GM18508 (cell line): ENCODE results near the gene GPR137B.

Experiments used
- ATAC-seq: cut with Tn5 transposase; IDR thresholded peaks from one replicate; pipeline ENCODE4 v1.9.1; 2021; ENCODE audit warnings: moderate number of reproducible peaks; ENCODE audit not compliant: insufficient read depth, unreplicated experiment

GPR137B gene

GRCh38 chr1:236141447-236142252 is 689 bp upstream of the GPR137B start:
- ATAC-seq: no peak

GRCh38 chr1:236143104-236143948 is 987 bp downstream of the GPR137B start:
- no peak for ATAC-seq

DNA sequence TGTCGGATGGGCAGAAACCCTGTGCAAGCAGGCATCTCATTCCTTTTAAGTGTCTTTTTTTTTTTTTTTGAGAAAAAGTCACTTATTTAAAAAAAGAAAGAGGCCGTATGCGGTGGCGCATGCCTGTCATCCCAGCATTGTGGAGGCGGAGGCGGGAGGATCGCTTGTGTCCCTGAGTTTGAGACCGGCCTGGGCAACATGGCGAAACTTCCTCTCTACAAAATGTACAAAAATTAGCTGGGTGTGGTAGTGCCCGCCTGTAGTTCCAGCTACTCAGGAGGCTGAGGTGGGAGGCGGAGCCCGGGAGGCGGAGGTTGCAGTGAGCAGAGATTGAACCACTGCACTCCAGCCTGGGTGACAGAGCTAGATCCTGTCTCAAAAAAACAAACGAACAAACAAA is 1.7 kb downstream of the GPR137B start:
- no peak for ATAC-seq

DNA sequence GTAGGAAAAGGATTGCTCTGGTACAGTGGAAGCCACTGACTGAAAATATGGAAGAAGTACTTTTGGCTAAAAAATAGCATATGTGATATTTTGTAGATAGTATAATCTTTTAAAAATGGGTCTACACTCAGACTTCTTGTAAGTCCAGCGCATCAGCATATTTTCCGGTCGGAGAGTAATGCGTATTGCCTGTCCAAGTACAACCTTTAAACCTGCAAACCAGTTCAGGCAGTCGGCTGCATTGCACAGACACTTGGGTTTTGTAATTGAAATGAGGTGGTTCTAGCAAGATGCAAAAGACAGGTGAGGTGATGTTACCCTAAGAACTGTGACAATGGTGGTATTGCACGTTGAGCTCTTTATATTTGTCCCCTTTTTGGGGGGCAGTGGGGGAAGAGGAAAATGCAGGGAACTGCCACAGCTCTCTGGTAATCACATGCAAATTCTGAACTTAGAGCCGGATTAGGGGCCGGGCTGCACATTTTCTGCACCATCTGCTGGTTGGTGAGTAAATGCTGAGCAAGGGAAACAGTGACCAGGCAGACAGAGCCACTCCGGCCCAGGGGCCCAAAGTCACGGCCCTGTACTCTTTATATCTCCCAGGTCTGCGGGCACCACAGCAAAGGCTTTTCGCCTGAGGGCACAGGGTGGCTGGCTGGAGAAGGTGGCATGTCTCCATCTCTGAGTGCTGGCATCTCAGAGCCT is 2.3 kb downstream of the GPR137B start:
- no peak for ATAC-seq

- ATAC-seq: no peak
Observed at GRCh38 chr1:236147068-236147467, 4.7 kb downstream of the GPR137B start.

DNA sequence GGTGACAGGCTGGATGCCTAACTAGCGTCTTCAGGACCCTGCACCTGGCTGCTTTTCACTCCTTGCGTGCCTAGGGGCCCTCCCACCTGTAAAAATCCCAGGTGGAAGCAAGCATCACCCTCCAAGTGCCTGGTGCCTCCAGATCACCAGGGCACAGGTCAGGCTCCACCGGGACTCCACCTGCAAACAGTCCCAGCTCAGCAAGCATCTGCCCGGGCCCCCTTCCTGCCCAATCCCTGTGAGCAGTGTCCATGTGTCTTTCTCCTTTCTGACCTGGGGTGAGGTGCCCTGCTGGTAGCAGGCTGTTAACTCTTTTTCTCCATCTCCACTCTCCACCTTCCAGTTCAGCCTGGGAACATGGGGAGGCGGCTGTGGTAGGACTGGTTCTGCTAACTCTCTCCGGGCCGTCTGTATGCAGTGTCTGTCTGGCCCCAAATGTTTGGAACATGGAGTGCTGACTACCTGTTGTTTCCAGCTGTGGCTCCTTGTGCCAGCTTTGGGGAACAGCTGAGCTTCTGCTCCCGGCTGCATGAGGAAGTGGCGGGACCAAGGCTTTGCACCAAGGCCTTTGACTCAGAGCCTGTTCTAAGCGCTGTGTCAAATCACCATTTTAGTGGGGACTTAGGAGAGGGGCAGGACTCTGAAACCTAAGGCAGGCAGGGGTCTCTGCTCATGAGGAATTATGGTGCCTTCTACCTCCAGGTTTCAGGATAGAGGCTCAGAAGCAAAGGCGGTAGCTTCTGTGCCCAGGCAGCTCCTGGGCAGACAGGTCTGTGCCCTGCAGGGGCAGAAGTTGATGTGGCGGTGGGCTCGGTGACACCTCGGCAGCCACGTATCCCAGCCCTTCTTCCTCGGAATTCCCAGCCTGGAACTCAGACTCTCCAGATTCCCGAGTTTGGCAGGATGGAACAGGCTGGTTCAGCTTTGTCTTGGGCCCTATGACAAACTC is 5.5 kb downstream of the GPR137B start:
- ATAC-seq: no peak

DNA sequence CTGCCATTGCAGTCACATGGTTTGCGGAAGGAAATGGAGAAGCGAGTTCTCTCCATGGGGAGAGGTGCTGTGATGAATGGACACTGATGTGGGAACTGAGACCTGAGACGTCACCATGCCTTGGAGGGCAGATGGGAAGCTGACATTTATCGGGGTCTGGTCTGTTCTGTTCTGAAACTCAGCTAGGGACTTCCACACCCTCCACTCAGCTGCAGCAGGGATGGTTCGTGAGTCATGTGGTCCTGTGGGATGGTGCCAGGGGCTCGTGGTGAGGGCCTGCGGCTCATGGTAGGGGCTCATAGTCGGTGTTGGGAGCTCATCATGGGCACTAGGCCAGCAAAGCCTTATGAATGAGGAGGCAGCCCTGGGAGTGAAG is 6.1 kb downstream of the GPR137B start:
- no peak for ATAC-seq

- ATAC-seq: no peak
Observed at GRCh38 chr1:236149003-236149595, 6.8 kb downstream of the GPR137B start.

DNA sequence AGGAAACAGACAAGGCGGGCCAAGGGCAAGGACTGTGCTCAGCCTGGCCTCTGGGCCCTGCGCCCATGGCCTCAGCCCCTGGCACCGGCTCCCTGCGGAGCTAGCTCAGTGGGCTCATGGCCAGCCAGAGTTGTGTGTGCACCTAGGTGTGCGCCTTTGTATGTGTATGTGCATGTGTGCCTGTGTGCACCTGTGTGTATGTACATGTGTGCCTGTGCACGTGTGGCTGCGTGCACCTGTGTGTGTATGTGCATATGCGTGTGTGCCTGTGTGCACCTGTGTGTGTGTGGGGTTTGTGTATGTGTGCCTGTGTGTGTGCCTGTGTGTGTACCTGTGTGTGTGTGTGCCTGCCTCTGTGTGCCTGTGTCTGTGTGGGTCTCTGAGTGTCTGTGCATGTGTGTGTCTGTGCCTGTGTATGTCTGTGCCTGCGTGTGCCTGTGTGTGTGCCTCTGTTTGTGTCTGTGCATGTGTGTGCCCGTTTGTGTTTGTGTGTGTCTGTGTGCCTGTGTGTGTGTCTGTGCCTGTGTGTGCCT is 7.4 kb downstream of the GPR137B start:
- ATAC-seq: no peak

DNA sequence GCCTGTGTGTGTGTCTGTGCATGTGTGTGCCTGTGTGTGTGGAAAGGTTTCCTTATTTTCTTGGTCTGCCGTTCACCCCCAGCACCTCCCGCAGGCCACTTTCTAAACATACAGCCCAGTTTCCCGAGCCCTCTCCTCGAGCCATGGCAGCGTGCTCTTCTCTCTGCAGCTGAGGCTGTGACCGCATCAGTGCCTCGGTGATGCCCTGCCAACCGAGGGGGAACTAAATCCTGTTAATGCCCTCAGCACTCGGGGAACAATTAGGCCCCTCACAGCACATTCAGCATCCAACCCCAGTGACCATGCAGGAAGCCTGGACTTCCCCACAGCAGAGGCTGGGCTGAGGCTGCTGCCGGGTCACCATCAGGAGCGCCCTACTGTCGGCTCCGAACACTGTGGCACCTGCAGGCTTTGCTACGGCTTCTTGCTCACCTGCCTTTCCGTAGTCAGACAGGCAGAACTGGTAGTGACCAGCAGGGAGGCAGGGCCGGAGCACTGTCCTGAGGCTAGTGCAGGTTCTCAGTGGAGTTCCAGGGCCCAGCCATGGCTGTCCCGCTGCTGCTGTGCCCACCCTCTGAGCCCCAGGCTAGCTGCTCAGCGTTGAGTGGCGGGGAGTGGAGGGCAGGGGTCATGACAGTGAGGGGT is 8.1 kb downstream of the GPR137B start:
- no peak for ATAC-seq

- no peak for ATAC-seq
Observed at GRCh38 chr1:236150986-236151385, 8.6 kb downstream of the GPR137B start.

- no peak for ATAC-seq
Observed at GRCh38 chr1:236151739-236152424, 9.5 kb downstream of the GPR137B start.

- no peak for ATAC-seq
Observed at GRCh38 chr1:236154126-236154525, 11.8 kb downstream of the GPR137B start.

GRCh38 chr1:236154671-236155398 is 12.5 kb downstream of the GPR137B start:
- ATAC-seq: no peak

- ATAC-seq: no peak
Observed at GRCh38 chr1:236155399-236155767, 13.0 kb downstream of the GPR137B start.

DNA sequence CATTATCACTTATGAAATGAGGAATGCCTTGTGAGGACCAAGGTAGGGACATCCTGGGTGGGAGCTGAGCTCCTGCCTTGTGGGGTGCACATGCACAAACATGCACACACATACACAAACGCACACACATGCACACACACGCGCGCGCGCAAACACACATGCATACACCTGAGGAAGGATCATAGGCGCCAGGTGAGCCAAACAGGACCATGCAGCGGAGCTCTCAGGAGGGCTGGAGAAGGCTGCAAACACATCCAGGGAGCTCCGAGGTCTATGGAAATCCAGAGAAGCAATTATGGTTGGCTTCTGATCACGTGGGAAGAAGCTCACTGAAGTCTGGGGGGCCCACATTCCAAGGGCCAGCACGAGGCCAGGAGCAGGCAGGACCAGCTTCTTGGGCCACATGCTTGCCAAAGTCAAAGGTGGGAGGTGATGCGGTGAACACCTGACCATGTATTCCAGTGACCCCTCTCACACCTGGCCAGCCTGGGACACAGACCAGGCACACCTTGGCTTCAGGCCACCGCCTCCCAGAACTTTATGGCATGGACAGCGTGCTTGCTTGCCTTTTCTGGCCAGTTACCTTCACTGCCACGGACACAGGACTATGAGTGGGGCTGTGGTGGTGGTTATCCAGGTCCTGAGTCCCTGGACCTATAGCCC is 13.6 kb downstream of the GPR137B start:
- no peak for ATAC-seq
